ENCODE data around the gene WDR75.
"Not testable (repeated sequence)": the region's sequence is repeated elsewhere in the genome, so short reads cannot be mapped to it uniquely, and the experiment has no call there.

The WDR75 gene

GRCh38 chr2:189440947-189441708 lies at the start of gene WDR75:
Gene WDR75, plus strand, starts transcription at chr2:189441474. Its CDS starts 19 bp downstream, at chr2:189441493.
- peak; percentile 90 for DNase-seq (ENCODE audit: low spot score)

- DNase-seq (ENCODE audit: low spot score): no peak
Observed at GRCh38 chr2:189393440-189394111, 47.7 kb upstream of the WDR75 start.

GRCh38 chr2:189394525-189394924 lies 46.7 kb upstream of the WDR75 start:
- no peak for DNase-seq (ENCODE audit: low spot score)

- DNase-seq (ENCODE audit: low spot score): no peak
Observed at GRCh38 chr2:189402932-189403331, 38.3 kb upstream of the WDR75 start.

GRCh38 chr2:189406586-189407233 lies 34.6 kb upstream of the WDR75 start:
- DNase-seq (ENCODE audit: low spot score): no peak

- no peak for DNase-seq (ENCODE audit: low spot score)
Observed at GRCh38 chr2:189407281-189408209, 33.7 kb upstream of the WDR75 start.

- DNase-seq (ENCODE audit: low spot score): no peak
Observed at GRCh38 chr2:189408294-189408693, 33.0 kb upstream of the WDR75 start.

GRCh38 chr2:189409131-189409530 lies 32.1 kb upstream of the WDR75 start:
- no peak for DNase-seq (ENCODE audit: low spot score)

GRCh38 chr2:189409647-189410046 lies 31.6 kb upstream of the WDR75 start:
- no peak for DNase-seq (ENCODE audit: low spot score)

GRCh38 chr2:189411860-189412259 lies 29.4 kb upstream of the WDR75 start:
- DNase-seq (ENCODE audit: low spot score): no peak

GRCh38 chr2:189412330-189412953 lies 28.8 kb upstream of the WDR75 start:
- DNase-seq (ENCODE audit: low spot score): peak; percentile 24

GRCh38 chr2:189413249-189413648 lies 28.0 kb upstream of the WDR75 start:
- DNase-seq (ENCODE audit: low spot score): no peak

- DNase-seq (ENCODE audit: low spot score): no peak
Observed at GRCh38 chr2:189421644-189422043, 19.6 kb upstream of the WDR75 start.

- no peak for DNase-seq (ENCODE audit: low spot score)
Observed at GRCh38 chr2:189424961-189425360, 16.3 kb upstream of the WDR75 start.

- DNase-seq (ENCODE audit: low spot score): no peak
Observed at GRCh38 chr2:189425676-189426075, 15.6 kb upstream of the WDR75 start.

GRCh38 chr2:189426886-189427285 lies 14.4 kb upstream of the WDR75 start:
- DNase-seq (ENCODE audit: low spot score): no peak

GRCh38 chr2:189427872-189428271 lies 13.4 kb upstream of the WDR75 start:
- DNase-seq (ENCODE audit: low spot score): no peak

- DNase-seq (ENCODE audit: low spot score): not testable (repeated sequence)
Observed at GRCh38 chr2:189430448-189430847, 10.8 kb upstream of the WDR75 start.

GRCh38 chr2:189435803-189436202 lies 5.5 kb upstream of the WDR75 start:
- not testable (repeated sequence) for DNase-seq (ENCODE audit: low spot score)

GRCh38 chr2:189437926-189438325 lies 3.3 kb upstream of the WDR75 start:
- DNase-seq (ENCODE audit: low spot score): no peak

GRCh38 chr2:189439342-189439741 lies 1.9 kb upstream of the WDR75 start:
- DNase-seq (ENCODE audit: low spot score): no peak

- DNase-seq (ENCODE audit: low spot score): no peak
Observed at GRCh38 chr2:189440644-189440946, 679 bp upstream of the WDR75 start.

Data from germinal center (tissue), 1 donor.